HG03521 (cell line): ENCODE measurements around the gene FRAT2.
A peak's percentile ranks its signal among the peaks of the same experiment; 100 is the strongest.
"Not testable (repeated sequence)": the region's sequence is repeated elsewhere in the genome, so short reads cannot be mapped to it uniquely, and the experiment has no call there.

Experiments used
- ATAC-seq: cut with Tn5 transposase; IDR thresholded peaks from one replicate; pipeline ENCODE4 v1.9.1; 2021; ENCODE audit warnings: mild to moderate bottlenecking, moderate library complexity; ENCODE audit not compliant: unreplicated experiment

The FRAT2 gene

DNA sequence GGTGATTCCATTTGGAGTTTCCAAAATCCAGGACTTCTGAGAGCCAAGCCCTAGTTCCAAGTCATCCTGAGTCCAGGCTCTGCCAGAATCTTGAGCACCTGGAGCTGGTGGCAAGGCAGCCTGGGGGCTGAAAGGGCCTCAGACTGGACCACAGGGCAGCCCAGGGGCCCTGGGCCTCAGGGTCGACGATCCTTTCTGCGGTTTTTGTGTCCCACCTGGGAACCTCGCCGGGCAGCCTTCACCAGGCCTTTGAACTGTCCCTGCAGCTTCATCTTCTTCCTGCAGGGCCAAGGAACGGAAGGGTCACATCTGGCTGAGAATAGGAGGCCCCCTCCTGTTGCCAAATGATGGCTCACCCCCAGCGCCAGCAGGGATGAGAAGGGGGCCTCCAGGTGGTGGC lies 22.4 kb upstream of the FRAT2 start:
- no peak for ATAC-seq

DNA sequence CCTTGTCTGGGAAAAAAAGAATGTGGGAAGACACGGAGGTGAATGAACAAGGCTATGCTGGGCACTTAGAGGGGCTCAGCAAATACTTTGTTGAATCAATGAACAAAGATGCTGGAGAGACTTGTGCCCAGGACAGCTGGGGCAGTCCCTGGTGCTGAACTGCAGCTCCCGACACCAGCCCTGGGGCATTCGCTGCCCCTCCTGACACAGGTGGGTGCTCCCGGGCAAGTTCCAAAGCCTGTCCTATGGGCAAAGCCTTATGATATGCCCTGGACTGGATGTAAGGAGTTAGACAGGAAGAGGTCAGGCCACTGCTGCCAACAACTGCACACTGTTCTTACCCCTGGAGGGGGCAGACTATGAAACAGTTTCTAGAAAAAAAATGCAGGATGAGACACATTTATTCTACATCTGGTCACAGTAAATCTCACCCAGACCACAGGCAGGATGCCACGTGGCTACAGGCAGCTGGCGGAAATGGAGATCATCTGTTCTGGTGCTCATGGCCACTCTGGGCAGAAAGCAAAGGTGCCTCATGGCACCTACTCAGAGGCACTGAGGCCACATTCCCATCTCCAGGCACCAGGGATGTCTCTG lies 21.9 kb upstream of the FRAT2 start:
- ATAC-seq: no peak

DNA sequence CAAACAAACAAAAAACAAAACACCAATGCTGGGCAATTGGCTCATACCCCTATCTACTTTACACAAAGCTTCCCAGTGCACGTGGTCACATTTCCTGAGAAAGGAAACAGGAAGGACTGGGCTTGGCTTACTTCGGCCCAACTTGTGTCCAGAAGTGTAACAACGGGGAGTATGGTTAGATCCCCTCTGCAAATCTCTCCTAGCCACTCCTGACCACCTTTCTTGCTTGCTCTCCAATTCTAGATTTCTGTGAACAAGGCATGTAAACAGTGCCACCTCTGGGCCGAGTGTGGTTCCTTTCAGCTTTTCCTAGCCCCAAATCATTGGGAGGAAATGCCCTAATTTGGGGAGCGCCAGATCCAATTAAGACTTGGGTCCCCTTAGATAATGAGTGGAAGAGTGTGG lies 21.0 kb upstream of the FRAT2 start:
- no peak for ATAC-seq

GRCh38 chr10:97353945-97354344 lies 19.4 kb upstream of the FRAT2 start:
- no peak for ATAC-seq

DNA sequence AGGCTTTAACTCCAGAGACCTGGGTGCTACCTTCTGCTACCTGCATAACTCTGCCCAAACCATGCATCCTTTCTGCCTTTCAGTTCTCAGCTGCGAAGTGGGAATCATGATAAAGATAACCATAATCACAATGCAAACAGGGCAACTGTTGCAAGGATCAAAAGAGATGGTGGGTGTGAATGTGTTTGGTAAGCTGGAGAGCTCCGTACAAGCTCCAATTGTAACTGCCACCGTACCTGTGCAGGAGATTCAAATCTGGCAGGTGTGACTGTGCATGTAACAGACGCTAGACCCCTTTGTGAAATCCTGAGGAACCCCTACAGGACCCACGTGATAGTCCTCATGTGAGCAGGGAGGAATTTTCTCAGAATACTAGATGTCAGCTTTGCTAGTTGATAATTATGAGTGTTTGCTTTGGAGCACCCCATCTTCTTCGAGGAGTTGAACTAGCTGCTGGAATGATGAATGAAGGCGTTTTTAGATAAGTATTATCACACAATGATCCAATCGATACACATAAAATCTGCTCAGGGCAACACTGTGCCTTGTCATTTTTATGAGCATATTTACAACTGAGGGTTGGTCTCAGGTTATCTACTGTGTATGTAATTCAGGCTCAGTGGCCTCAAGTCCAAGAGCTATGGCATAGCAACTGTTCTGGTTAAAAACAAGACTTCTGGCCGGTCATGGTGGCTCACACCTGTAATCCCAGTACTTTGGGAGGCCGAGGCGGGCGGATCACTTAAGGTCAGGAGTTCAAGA lies 15.4 kb upstream of the FRAT2 start:
- no peak for ATAC-seq

- ATAC-seq: no peak
Observed at GRCh38 chr10:97347317-97347716, 12.8 kb upstream of the FRAT2 start.

DNA sequence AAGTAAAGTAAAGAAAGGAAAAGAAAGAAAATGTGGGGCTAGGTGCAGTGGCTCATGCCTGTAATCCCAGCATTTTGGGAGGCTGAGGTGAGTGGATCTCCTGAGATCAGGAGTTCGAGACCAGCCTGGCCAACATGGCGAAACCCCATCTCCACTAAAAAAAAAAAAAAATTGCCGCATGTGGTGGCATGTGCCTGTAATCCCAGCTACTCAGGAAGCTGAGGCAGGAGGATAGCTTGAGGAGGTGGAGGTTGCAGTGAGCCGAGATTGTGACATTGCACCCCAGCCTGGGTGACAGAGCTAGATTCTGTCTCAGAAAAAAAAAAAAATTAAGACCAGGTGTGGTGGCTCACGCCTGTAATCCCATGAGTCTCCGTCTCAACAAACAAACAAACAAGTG lies 9.1 kb upstream of the FRAT2 start:
- ATAC-seq: not testable (repeated sequence)

- ATAC-seq: no peak
Observed at GRCh38 chr10:97341416-97341815, 6.9 kb upstream of the FRAT2 start.

GRCh38 chr10:97338041-97338440 lies 3.5 kb upstream of the FRAT2 start:
- no peak for ATAC-seq

- no peak for ATAC-seq
Observed at GRCh38 chr10:97336942-97337831, 2.7 kb upstream of the FRAT2 start.

DNA sequence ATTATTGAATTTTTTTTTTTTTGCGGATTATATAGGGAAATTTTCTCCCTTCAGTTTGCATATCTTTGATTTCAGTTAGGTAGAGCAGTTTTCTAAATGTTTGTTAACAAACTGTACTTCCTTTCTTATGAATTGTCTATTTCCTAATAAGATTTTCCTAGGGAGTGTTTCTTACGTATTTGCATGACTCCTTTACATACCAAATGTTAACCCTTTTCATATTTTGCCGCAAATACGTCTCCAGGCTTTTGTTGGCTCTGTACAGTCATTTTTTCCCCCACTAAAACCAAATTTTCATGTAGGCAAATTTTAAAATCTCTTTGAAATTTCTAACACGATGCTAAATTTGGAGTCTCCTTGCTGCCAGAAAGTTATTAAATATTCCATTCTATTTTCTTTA lies 1.9 kb upstream of the FRAT2 start:
- no peak for ATAC-seq

DNA sequence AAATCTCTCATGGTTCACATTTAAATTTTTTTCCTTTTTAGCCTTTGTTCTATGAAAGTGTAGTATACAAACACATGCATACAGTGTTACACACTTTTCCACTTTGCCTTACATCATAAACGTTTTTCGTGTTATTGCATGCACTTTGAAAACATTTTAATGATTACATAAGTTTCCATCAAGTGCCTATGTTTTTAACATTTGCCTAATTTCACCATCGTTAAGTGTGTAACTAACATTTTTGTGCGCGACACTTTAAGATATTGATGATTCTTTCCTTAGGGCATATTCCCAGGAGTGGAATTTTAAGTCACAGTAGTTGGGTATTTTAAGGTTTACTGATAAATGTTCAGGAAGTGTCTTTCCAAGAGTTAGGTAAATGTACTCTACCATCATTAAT lies 1.5 kb upstream of the FRAT2 start:
- no peak for ATAC-seq

GRCh38 chr10:97335188-97335619 lies 675 bp upstream of the FRAT2 start:
- ATAC-seq: no peak

- ATAC-seq: peak; percentile 22
Observed at GRCh38 chr10:97333601-97334369, 744 bp downstream of the FRAT2 start.

GRCh38 chr10:97333351-97333600 lies 1.3 kb downstream of the FRAT2 start:
- no peak for ATAC-seq

- no peak for ATAC-seq
Observed at GRCh38 chr10:97332591-97333350, 1.8 kb downstream of the FRAT2 start.

DNA sequence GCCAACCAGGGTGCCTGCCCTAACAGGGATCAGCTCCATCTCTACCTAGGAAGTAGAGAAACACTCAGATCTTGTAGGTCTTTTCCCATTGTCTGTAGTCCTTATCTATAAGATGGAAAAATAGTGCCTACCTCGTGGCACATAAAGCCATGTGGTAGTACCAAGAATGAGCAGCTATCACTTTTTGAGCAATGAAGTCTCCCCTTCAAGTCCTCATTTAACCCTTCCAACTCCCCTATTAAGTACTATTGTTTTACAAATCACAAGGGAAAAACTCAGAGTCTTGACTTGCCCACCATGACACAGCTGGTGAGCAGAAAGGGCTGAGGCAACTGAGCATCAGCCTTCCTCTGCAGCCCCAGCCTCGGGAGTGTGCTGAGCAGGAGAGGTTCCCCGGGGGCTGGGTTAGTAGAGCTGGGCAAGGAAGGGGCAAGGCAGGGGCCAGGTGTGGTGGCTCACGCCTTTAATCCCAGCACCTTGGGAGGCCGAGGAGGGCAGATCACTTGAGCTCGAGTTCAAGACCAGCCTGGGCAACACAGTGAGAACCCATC lies 3.3 kb downstream of the FRAT2 start:
- ATAC-seq: no peak

DNA sequence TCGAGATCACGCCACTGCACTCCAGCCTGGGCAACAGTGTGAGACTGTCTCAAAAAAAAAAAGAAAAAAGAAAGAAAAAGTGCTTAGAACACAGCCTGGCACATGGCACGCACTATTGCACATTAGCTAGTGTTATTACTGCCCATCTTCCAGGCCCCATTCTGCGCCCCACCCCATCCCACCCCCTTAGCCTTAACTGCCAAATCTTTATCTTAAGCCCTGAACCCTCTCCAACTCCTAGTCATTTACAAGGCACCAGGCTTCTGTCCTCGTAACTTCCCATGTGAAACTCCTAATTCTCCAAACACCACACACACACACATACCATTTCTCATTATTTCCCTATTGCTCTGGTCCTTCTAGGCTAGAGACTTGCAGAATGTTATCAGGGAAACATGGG lies 4.8 kb downstream of the FRAT2 start:
- no peak for ATAC-seq

DNA sequence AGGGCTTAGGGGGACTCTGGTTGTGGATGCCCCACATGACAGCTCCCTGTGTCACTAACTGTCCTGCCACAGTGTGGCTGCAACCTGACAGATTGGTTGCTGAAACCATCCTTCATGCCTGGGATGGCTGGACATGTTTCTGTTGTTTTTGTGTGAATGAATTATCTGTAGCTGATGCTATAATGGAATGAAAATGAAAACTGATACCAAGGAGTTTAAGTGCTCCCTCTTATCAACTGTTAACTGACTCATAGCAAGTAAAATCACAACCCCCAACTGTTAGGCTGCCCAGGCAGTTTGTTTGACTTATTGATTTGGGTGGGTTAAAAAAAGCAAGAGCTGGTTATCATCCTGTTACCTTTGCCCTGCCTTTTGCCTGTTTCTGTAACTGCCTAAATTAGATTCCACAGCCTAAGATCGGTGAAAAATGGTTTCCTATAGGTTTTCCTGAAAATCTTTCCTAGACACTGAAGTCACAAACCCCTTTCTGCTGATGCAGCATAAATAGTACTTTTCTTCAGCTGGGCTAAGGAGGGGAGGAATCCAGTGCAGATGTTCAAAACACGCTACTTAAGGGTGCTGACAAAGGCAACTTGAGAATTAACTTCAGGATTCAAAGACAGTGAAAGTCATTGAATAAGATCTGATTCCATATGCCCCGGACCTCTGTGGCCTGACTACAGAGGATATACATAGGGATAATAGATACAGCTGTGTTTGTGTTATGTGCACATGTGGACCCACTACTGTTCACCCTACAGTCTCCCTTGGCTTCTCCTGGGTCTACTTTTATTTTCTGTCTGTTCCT lies 5.7 kb downstream of the FRAT2 start:
- ATAC-seq: no peak
